PC-3 (cell line): Measurements from ENCODE around the gene DGKI. TPM values are rescaled to one million over a fixed set of nuclear protein-coding genes. Genes with fewer than 3 reads are reported as not detected.

Source experiments
- ATAC-seq: fragments of 200-7000 bp; cut with Tn5 transposase; 2 replicates; pipeline ENCODE4 v1.9.1; 2020; ENCODE audit warnings: mild to moderate bottlenecking, moderate library complexity
- BruUV-seq: library from RNA; stranded (reverse); fragments of 400-500 nt; replicated peaks from 2 replicates; lab custom pipeline; 2021; lab: Mats Ljungman, UMichigan
- CTCF ChIA-PET: fragments of 300-600 bp; sonication (Branson Sonifier 250); formaldehyde crosslinking; loops from one replicate; lab custom pipeline; 2022; ENCODE audit warnings: antibody characterized with exemption; lab: Charles Lee
- POLR2A ChIA-PET: fragments of 300-600 bp; sonication (Branson Sonifier 250); formaldehyde crosslinking; loops from one replicate; lab custom pipeline; 2022; ENCODE audit warnings: antibody characterized with exemption; ENCODE audit not compliant: unreplicated experiment; lab: Charles Lee
- DNase-seq: peaks from one replicate; pipeline ENCODE4 v3.0.0-alpha.2; 2015
- H2AFZ ChIP-seq: fragments of 300-600 bp; sonication (generic); 2 replicates; pipeline ENCODE4 v1.6.0; 2016; ENCODE audit warnings: antibody characterized with exemption, low read length
- H3F3A ChIP-seq: fragments of 300-600 bp; sonication (generic); one replicate; pipeline ENCODE4 v1.6.0; 2017; ENCODE audit warnings: antibody characterized with exemption, low read length, control low read depth, mild to moderate bottlenecking; ENCODE audit not compliant: unreplicated experiment
- H3K27ac ChIP-seq: fragments of 300-600 bp; sonication (generic); 2 replicates; pipeline ENCODE4 v1.5.1; 2016; ENCODE audit warnings: mild to moderate bottlenecking, low read length
- H3K27me3 ChIP-seq: fragments of 300-600 bp; sonication (generic); 2 replicates; pipeline ENCODE4 v1.6.1; 2016; ENCODE audit warnings: low read length, mixed read lengths
- H3K36me3 ChIP-seq: fragments of 300-600 bp; sonication (generic); 2 replicates; pipeline ENCODE4 v1.6.1; 2016; ENCODE audit warnings: low read depth, mixed run types, low read length, mixed read lengths
- H3K4me1 ChIP-seq: fragments of 300-600 bp; sonication (generic); 2 replicates; pipeline ENCODE4 v1.5.1; 2016; ENCODE audit warnings: low read length; ENCODE audit not compliant: insufficient read depth
- H3K4me2 ChIP-seq: fragments of 300-600 bp; sonication (generic); 2 replicates; pipeline ENCODE4 v1.6.0; 2016; ENCODE audit warnings: low read length
- H3K4me3 ChIP-seq: fragments of 300-600 bp; sonication (generic); 2 replicates; pipeline ENCODE4 v1.5.1; 2016; ENCODE audit warnings: mild to moderate bottlenecking, low read length, mixed read lengths
- H3K79me2 ChIP-seq: fragments of 300-600 bp; sonication (generic); 2 replicates; pipeline ENCODE4 v1.6.1; 2017; ENCODE audit warnings: low read length, mixed read lengths
- H3K9ac ChIP-seq: fragments of 300-600 bp; sonication (generic); 2 replicates; pipeline ENCODE4 v1.6.0; 2016; ENCODE audit warnings: mild to moderate bottlenecking, low read length
- H3K9me2 ChIP-seq: fragments of 300-600 bp; sonication (generic); replicated peaks from 2 replicates; pipeline ENCODE4 v1.6.1; 2016; ENCODE audit warnings: mixed run types, low read length, mixed read lengths
- H3K9me3 ChIP-seq: fragments of 300-600 bp; sonication (generic); 2 replicates; pipeline ENCODE4 v1.6.1; 2016; ENCODE audit warnings: low read length, mixed read lengths
- H4K20me1 ChIP-seq: fragments of 300-600 bp; sonication (generic); 2 replicates; pipeline ENCODE4 v1.6.1; 2016; ENCODE audit warnings: low read length, mixed read lengths
- EZH2 ChIP-seq: fragments of 300-600 bp; sonication (generic); IDR thresholded peaks from one replicate; pipeline ENCODE4 v1.6.1; 2017; ENCODE audit warnings: antibody characterized with exemption, mild to moderate bottlenecking, low read length; ENCODE audit not compliant: unreplicated experiment
- EZH2phosphoT487 ChIP-seq: fragments of 300-600 bp; sonication (generic); IDR thresholded peaks from 2 replicates; pipeline ENCODE4 v1.6.1; 2018; ENCODE audit warnings: mild to moderate bottlenecking, antibody characterized with exemption, low read length, borderline replicate concordance
- intact Hi-C: fragments of 100-400 bp; cut with micrococcal nuclease; formaldehyde crosslinking; loops from 2 replicates; pipeline ENCODE4 v1.9.0; 2023
- total RNA-seq: library from RNA; depleted of rRNA; stranded (reverse); fragments of >200 nt; gene quantifications from 2 replicates; pipeline ENCODE4 v1.2.3, GENCODE V29; 2014
- TF ChIP-seq, protein P1 (sequence below): fragments of 300-600 bp; sonication (generic); conservative IDR thresholded peaks from 2 replicates; pipeline ENCODE4 v1.5.1; 2017; ENCODE audit warnings: antibody characterized with exemption, low read depth, mild to moderate bottlenecking, low read length

DGKI gene
- total RNA-seq, 1 experiment from 2014 or later = not detected

DNA sequence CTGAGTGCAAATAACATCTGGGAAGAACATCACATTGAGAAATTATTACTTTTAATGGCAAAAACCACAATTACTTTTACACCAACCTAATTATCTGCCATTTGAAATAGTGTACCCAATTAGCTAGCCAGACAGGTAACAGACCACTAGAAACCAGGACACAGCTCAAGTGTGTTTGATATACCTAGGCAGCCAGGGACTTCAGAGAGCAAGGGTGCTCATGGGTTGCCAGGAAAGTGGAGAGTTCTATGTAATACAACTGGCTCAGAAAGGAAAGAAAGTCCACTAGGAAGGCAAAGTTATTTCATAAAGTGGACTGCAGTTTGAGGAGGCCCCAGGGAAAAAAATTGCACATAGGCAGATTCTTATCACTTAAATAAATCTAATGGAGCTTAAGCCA, 453.2 kb downstream of the DGKI start:
- intact Hi-C loops = no loop called here
- H3K9me3 ChIP-seq = no peaks in the 10 kb centered on the region
- H3F3A ChIP-seq = no peaks in the 10 kb centered on the region
- peaks cover 18% of the 10 kb centered on the region for H3K27me3 ChIP-seq
- no peak overlapping the region for H3K9ac ChIP-seq
- no peaks in the 10 kb centered on the region for H3K79me2 ChIP-seq
- no peaks in the 10 kb centered on the region for H3K36me3 ChIP-seq
- no peak for ATAC-seq
- H2AFZ ChIP-seq = no peak overlapping the region
- no TSS peak for BruUV-seq
- ChIA-PET POLR2A (no interaction called here), CTCF (no interaction called here)
- no peak for DNase-seq
- H3K4me1 ChIP-seq = no peaks in the 10 kb centered on the region
- H4K20me1 ChIP-seq = no peaks in the 10 kb centered on the region
- TF ChIP-seq EZH2 = no peak
- no peak for TF ChIP-seq EZH2phosphoT487
- TF ChIP-seq, protein P1, sequence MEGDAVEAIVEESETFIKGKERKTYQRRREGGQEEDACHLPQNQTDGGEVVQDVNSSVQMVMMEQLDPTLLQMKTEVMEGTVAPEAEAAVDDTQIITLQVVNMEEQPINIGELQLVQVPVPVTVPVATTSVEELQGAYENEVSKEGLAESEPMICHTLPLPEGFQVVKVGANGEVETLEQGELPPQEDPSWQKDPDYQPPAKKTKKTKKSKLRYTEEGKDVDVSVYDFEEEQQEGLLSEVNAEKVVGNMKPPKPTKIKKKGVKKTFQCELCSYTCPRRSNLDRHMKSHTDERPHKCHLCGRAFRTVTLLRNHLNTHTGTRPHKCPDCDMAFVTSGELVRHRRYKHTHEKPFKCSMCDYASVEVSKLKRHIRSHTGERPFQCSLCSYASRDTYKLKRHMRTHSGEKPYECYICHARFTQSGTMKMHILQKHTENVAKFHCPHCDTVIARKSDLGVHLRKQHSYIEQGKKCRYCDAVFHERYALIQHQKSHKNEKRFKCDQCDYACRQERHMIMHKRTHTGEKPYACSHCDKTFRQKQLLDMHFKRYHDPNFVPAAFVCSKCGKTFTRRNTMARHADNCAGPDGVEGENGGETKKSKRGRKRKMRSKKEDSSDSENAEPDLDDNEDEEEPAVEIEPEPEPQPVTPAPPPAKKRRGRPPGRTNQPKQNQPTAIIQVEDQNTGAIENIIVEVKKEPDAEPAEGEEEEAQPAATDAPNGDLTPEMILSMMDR = no peak
- H3K27ac ChIP-seq = no peak overlapping the region
- no peak overlapping the region for H3K4me3 ChIP-seq
- H3K4me2 ChIP-seq = no peak overlapping the region
- H3K9me2 ChIP-seq = no peaks in the 10 kb centered on the region

GRCh38 chr7:137390076-137390475, 456.7 kb downstream of the DGKI start:
- Histone ChIP-seq H4K20me1 (no peaks in the 10 kb centered on the region), H3K27ac (no peak overlapping the region), H3K4me3 (no peak overlapping the region), H3K9ac (no peak overlapping the region), H3F3A (no peaks in the 10 kb centered on the region), H3K9me2 (no peaks in the 10 kb centered on the region), H3K9me3 (no peaks in the 10 kb centered on the region), H3K79me2 (no peaks in the 10 kb centered on the region), H3K4me2 (no peak overlapping the region), H3K27me3 (peaks cover 31% of the 10 kb centered on the region), H2AFZ (no peak overlapping the region), H3K4me1 (no peaks in the 10 kb centered on the region), H3K36me3 (no peaks in the 10 kb centered on the region)
- no peak for TF ChIP-seq EZH2phosphoT487
- no peak for TF ChIP-seq EZH2
- TF ChIP-seq, protein P1 = no peak
- BruUV-seq = no TSS peak
- DNase-seq (no peak), ATAC-seq (no peak)
- ChIA-PET POLR2A (no interaction called here), CTCF (no interaction called here)
- intact Hi-C loops = no loop called here

DNA sequence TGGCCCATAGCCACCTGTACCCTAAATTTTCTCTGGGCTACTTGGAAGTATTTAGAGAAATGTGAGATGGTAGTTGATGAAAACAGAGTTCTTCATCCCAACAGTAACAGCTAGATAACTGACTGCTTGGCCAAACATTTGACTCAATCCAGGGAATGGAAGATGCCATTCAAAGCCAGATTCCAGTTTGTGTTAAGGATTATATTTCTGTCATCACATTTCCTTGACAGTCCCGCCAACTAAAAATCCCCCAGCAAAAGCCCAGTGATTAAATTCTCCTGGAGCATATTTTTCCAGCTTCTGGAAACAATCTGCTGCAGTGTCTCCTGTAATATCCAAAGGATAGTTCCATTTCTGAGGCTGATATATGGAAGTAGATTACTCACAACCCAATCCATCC, 457.9 kb downstream of the DGKI start:
- no peak for ATAC-seq
- CTCF ChIA-PET = no interaction called here

More for the DNA sequence above, 457.9 kb downstream of the DGKI start:
- TF ChIP-seq EZH2 (no peak), EZH2phosphoT487 (no peak)
- TF ChIP-seq, protein P1 = no peak
- BruUV-seq = no TSS peak
- no peaks in the 10 kb centered on the region for H3K79me2 ChIP-seq
- H3K9ac ChIP-seq = no peak overlapping the region
- no peaks in the 10 kb centered on the region for H3K9me3 ChIP-seq
- H3K9me2 ChIP-seq = no peaks in the 10 kb centered on the region
- no peaks in the 10 kb centered on the region for H4K20me1 ChIP-seq
- intact Hi-C loops = no loop called here
- DNase-seq = no peak
- H3F3A ChIP-seq = no peaks in the 10 kb centered on the region
- H3K27me3 ChIP-seq = peaks cover 41% of the 10 kb centered on the region
- H3K4me2 ChIP-seq = no peak overlapping the region
- H3K36me3 ChIP-seq = no peaks in the 10 kb centered on the region
- no peaks in the 10 kb centered on the region for H3K4me1 ChIP-seq
- H3K27ac ChIP-seq = no peak overlapping the region
- POLR2A ChIA-PET = no interaction called here
- no peak overlapping the region for H2AFZ ChIP-seq
- H3K4me3 ChIP-seq = no peak overlapping the region
